HepG2 (cell line): ENCODE data around the gene DGAT2. TPM values are rescaled to one million over a fixed set of nuclear protein-coding genes. Genes with fewer than 3 reads are reported as not detected.

Source experiments
- CHD4 ChIP-seq: fragments of 200-600 bp; sonication (generic); IDR thresholded peaks from 2 replicates; pipeline ENCODE4 v1.7.0; 2017; ENCODE audit warnings: mild to moderate bottlenecking, low read length, borderline replicate concordance
- EP300 ChIP-seq, 3 experiments: sonication (generic) in 1 of 3; formaldehyde crosslinking in 1 of 3; IDR thresholded peaks; 2 replicates each; pipeline versions ENCODE4 v1.5.1 to v1.6.1; 2011 to 2020; ENCODE audit warnings: low read depth in 2 of 3, low read length in 2 of 3, borderline replicate concordance in 1 of 3, improper control_type of control experiment in 1 of 3, mild to moderate bottlenecking in 1 of 3, missing genetic modification reagents in 1 of 3, moderate library complexity in 1 of 3
- ETV5 ChIP-seq: IDR thresholded peaks from 2 replicates; pipeline ENCODE4 v1.6.1; 2018; ENCODE audit warnings: missing biosample characterization, missing genetic modification reagents, inconsistent platforms, borderline replicate concordance
- HNRNPUL1 ChIP-seq: fragments of 200-400 bp; formaldehyde crosslinking; IDR thresholded peaks from 2 replicates; pipeline ENCODE4 v1.6.1; 2017; ENCODE audit warnings: low read depth, mild to moderate bottlenecking, low read length, moderate library complexity
- HOXD1 ChIP-seq: sonication (generic); formaldehyde crosslinking; IDR thresholded peaks from 2 replicates; pipeline ENCODE4 v1.5.0; 2020; ENCODE audit warnings: missing genetic modification reagents
- KLF15 ChIP-seq: sonication (generic); formaldehyde crosslinking; IDR thresholded peaks from 2 replicates; pipeline ENCODE4 v1.8.1; 2023; ENCODE audit warnings: borderline replicate concordance, mild to moderate bottlenecking, inconsistent platforms, missing genetic modification reagents, mixed read lengths
- NFATC3 ChIP-seq: sonication (generic); formaldehyde crosslinking; IDR thresholded peaks from 2 replicates; pipeline ENCODE4 v1.5.1; 2020; ENCODE audit warnings: mild to moderate bottlenecking, missing genetic modification reagents
- SP5 ChIP-seq: IDR thresholded peaks from 2 replicates; pipeline ENCODE4 v1.6.1; 2016; ENCODE audit warnings: low read depth, borderline replicate concordance
- U2AF1 ChIP-seq: fragments of 200-400 bp; formaldehyde crosslinking; optimal IDR thresholded peaks from 2 replicates; pipeline ENCODE3; 2017; ENCODE audit warnings: mild to moderate bottlenecking, low read depth, low read length
- YEATS2 ChIP-seq: sonication (generic); formaldehyde crosslinking; IDR thresholded peaks from 2 replicates; pipeline ENCODE4 v1.4.0; 2020; ENCODE audit warnings: missing genetic modification reagents, borderline replicate concordance
- ZFP37 ChIP-seq: sonication (generic); formaldehyde crosslinking; IDR thresholded peaks from 2 replicates; pipeline ENCODE4 v1.4.0; 2020; ENCODE audit warnings: missing genetic modification reagents, borderline replicate concordance
- ZNF282 ChIP-seq: fragments of 450-650 bp; IDR thresholded peaks from 2 replicates; pipeline ENCODE4 v1.6.1; 2018; ENCODE audit not compliant: partially characterized antibody
- ZNF672 ChIP-seq: sonication (generic); formaldehyde crosslinking; IDR thresholded peaks from 2 replicates; pipeline ENCODE4 v1.8.1; 2022; ENCODE audit warnings: missing genetic modification reagents
- ZNF773 ChIP-seq: sonication (generic); formaldehyde crosslinking; IDR thresholded peaks from 2 replicates; pipeline ENCODE4 v1.4.0; 2020; ENCODE audit warnings: missing genetic modification reagents, borderline replicate concordance
- ZNF776 ChIP-seq: sonication (generic); formaldehyde crosslinking; IDR thresholded peaks from 2 replicates; pipeline ENCODE4 v1.4.0; 2020; ENCODE audit warnings: mild to moderate bottlenecking, missing genetic modification reagents
- ZNF839 ChIP-seq: sonication (generic); formaldehyde crosslinking; IDR thresholded peaks from 2 replicates; pipeline ENCODE4 v1.4.0; 2020; ENCODE audit warnings: missing genetic modification reagents, mild to moderate bottlenecking, borderline replicate concordance
- polyA plus RNA-seq, 8 experiments: library from polyadenylated mRNA; depleted of rRNA in 3 of 8; stranded (reverse) in 7 of 8; unstranded in 1 of 8; fragments of >200 nt; fragmentation: Illumina TruSeq in 4 of 8; extraction: Trizol in 4 of 8; gene quantifications; 2 replicates each; pipeline versions ENCODE4 v1.2.1 to v1.2.3, GENCODE V29; 2011 to 2016; ENCODE audit warnings: low read depth in 4 of 8, missing spikeins in 1 of 8, mixed read lengths in 1 of 8; ENCODE audit not compliant: insufficient read depth in 1 of 8
- total RNA-seq, 5 experiments: library from RNA; depleted of rRNA; stranded (reverse); fragments of >200 nt; fragmentation: Illumina TruSeq; extraction: Trizol; gene quantifications; 2 replicates each; pipeline ENCODE4 v1.2.3, GENCODE V29; 2016; ENCODE audit warnings: low read depth in 1 of 5
- TF ChIP-seq, protein P1 (sequence below): sonication (generic); formaldehyde crosslinking; IDR thresholded peaks from 2 replicates; pipeline ENCODE4 v1.4.0; 2020; ENCODE audit warnings: missing genetic modification reagents
- TF ChIP-seq, protein P2 (sequence below): sonication (generic); formaldehyde crosslinking; IDR thresholded peaks from 2 replicates; pipeline ENCODE4 v1.4.0; 2020; ENCODE audit warnings: missing genetic modification reagents
- TF ChIP-seq, protein P3 (sequence below): sonication (generic); formaldehyde crosslinking; IDR thresholded peaks from 2 replicates; pipeline ENCODE4 v1.4.0; 2020; ENCODE audit warnings: mild to moderate bottlenecking, missing genetic modification reagents

DGAT2 gene
- total and polyA plus RNA-seq, 2 of the 13 experiments (the other 11 are each of a cell fraction or from before 2014, with no cell fraction given) = 39.0 to 65.6 TPM

DNA sequence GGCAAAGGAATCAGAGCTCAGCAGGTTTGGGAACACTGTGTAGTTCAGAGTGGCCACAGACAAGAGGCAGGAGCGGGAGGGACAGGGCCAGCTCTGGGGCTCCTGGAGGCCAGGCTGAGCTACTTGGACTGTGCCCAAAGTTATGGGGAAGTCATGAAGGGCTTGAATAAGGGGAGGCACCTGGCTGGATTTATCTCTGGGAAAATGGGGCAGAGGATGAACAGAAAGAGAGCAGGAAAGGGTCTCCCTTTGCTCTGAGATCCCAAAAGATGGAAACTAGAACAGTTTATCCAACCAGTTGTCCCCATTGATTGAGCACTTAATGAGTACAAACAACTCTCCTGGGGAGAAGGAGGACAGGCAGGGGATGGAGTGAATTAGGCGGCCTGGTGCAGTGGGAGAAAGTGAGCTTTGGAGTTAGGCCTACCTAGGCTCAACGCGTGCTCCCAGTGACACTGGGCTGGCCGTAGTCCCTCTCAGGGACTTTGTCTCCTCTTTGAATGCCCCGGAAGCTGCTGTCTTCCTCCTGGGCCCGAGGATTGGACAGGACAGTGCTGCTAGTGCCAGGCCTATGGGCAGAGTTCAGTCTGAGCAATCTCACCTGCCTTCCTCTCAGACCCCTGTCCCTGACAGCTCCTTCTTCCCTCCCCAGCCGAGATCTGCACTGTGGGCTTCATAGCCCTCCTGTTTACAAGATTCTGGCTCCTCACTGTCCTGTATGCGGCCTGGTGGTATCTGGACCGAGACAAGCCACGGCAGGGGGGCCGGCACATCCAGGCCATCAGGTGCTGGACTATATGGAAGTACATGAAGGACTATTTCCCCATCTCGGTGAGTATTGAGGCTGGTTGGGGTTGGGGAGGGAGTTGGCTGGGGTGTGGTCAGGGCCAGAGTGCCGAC, 49.0 kb upstream of the DGAT2 start (continued):
- no peak for TF ChIP-seq NFATC3
- TF ChIP-seq, protein P1, sequence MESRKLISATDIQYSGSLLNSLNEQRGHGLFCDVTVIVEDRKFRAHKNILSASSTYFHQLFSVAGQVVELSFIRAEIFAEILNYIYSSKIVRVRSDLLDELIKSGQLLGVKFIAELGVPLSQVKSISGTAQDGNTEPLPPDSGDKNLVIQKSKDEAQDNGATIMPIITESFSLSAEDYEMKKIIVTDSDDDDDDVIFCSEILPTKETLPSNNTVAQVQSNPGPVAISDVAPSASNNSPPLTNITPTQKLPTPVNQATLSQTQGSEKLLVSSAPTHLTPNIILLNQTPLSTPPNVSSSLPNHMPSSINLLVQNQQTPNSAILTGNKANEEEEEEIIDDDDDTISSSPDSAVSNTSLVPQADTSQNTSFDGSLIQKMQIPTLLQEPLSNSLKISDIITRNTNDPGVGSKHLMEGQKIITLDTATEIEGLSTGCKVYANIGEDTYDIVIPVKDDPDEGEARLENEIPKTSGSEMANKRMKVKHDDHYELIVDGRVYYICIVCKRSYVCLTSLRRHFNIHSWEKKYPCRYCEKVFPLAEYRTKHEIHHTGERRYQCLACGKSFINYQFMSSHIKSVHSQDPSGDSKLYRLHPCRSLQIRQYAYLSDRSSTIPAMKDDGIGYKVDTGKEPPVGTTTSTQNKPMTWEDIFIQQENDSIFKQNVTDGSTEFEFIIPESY (CRISPR knock-in tag) = no peak
- 0 out of 2 replicates have a peak, but pooled peaks have one; percentile 54 for TF ChIP-seq ZNF773
- TF ChIP-seq ZNF776 (CRISPR knock-in tag) = no peak
- TF ChIP-seq, protein P2, sequence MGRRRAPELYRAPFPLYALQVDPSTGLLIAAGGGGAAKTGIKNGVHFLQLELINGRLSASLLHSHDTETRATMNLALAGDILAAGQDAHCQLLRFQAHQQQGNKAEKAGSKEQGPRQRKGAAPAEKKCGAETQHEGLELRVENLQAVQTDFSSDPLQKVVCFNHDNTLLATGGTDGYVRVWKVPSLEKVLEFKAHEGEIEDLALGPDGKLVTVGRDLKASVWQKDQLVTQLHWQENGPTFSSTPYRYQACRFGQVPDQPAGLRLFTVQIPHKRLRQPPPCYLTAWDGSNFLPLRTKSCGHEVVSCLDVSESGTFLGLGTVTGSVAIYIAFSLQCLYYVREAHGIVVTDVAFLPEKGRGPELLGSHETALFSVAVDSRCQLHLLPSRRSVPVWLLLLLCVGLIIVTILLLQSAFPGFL (CRISPR knock-in tag) = no peak
- no peak for TF ChIP-seq ZNF672 (CRISPR knock-in tag)
- peak; percentile 78 for TF ChIP-seq YEATS2 (CRISPR knock-in tag)
- no peak for TF ChIP-seq SP5
- TF ChIP-seq, protein P3, sequence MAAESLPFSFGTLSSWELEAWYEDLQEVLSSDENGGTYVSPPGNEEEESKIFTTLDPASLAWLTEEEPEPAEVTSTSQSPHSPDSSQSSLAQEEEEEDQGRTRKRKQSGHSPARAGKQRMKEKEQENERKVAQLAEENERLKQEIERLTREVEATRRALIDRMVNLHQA = no peak
- no peak for TF ChIP-seq HNRNPUL1
- TF ChIP-seq ZNF839 (CRISPR knock-in tag) = no peak
- TF ChIP-seq ZFP37 (CRISPR knock-in tag) = peak; percentile 63; the same call in 1 of the 2 replicates
- TF ChIP-seq ETV5 (CRISPR knock-in tag) = peak; percentile 90
- TF ChIP-seq U2AF1 = peak; percentile 59
- TF ChIP-seq HOXD1 (CRISPR knock-in tag) = no peak; the same call in 1 of the 2 replicates
- TF ChIP-seq ZNF282 = no peak
- no peak for TF ChIP-seq CHD4
- TF ChIP-seq KLF15 = no peak
- TF ChIP-seq EP300 (IDR thresholded peaks at IDR 0.05; ENCODE audit: low read depth in 2 of 2, low read length in 2 of 2) = peak in 1 of 2 experiments; percentile 6; a peak in 1 of 4 replicates
- TF ChIP-seq EP300 (CRISPR knock-in tag; IDR thresholded peaks at IDR 0.05; ENCODE audit: borderline replicate concordance) = no peak; the same call in 1 of the 2 replicates
